Type B pancreatic cell (in vitro differentiated cells): ENCODE measurements around the gene TMEM154. TPM values are rescaled to one million over a fixed set of nuclear protein-coding genes. Genes with fewer than 3 reads are reported as not detected.

Source experiments
- DNase-seq: peaks from one replicate; pipeline ENCODE4 v3.0.0; 2021; ENCODE audit warnings: mixed read lengths; ENCODE audit not compliant: unreplicated experiment; ENCODE audit errors: extremely low spot score
- H3K27ac Mint-ChIP-seq: 2 replicates; pipeline ENCODE4 v1.8.0; 2021; ENCODE audit warnings: mild to moderate bottlenecking, mixed read lengths
- H3K27me3 Mint-ChIP-seq: 2 replicates; pipeline ENCODE4 v1.8.0; 2021; ENCODE audit warnings: mixed read lengths
- H3K36me3 Mint-ChIP-seq: 2 replicates; pipeline ENCODE4 v1.8.0; 2021; ENCODE audit warnings: mixed read lengths
- H3K4me1 Mint-ChIP-seq: one replicate; pipeline ENCODE4 v1.8.0; 2021; ENCODE audit warnings: mixed read lengths; ENCODE audit not compliant: unreplicated experiment
- H3K4me3 Mint-ChIP-seq: 2 replicates; pipeline ENCODE4 v1.8.0; 2021; ENCODE audit warnings: mild to moderate bottlenecking, mixed read lengths
- H3K9me3 Mint-ChIP-seq: 2 replicates; pipeline ENCODE4 v1.8.0; 2021; ENCODE audit warnings: mixed read lengths
- total RNA-seq: library from RNA; stranded (reverse); gene quantifications from 2 replicates; pipeline ENCODE4 v1.2.1, GENCODE V29; 2021; ENCODE audit warnings: low replicate concordance
- TF ChIP-seq, protein P1 (sequence below): fragments of 200-600 bp; sonication (generic); conservative IDR thresholded peaks from 2 replicates; pipeline ENCODE4 v1.5.0; 2021; ENCODE audit warnings: antibody characterized with exemption, mild to moderate bottlenecking

TMEM154 gene
- total RNA-seq, 1 donor from 2014 or later = 11.1 TPM

DNA sequence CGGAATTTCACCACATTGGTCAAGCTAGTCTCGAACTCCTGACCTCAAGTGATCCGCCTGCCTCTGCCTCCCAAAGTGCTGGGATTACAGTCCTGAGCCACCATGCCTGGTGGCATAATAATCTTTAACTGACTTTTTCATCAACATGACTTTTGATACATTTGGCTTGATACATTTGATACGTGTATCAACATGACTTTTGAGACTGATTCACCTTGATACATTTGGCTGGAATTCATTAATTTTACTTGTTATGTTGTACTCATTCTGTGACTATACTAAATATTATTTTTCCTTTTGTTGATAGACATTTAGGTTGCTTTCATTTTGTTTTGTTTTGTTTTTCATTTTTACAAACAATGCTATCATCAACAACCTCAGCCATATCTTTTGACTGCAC lies 6.3 kb downstream of the TMEM154 start:
- H3K27me3 Mint-ChIP-seq = peaks cover 7% of the 10 kb centered on the region
- H3K9me3 Mint-ChIP-seq = no peaks in the 10 kb centered on the region

DNA sequence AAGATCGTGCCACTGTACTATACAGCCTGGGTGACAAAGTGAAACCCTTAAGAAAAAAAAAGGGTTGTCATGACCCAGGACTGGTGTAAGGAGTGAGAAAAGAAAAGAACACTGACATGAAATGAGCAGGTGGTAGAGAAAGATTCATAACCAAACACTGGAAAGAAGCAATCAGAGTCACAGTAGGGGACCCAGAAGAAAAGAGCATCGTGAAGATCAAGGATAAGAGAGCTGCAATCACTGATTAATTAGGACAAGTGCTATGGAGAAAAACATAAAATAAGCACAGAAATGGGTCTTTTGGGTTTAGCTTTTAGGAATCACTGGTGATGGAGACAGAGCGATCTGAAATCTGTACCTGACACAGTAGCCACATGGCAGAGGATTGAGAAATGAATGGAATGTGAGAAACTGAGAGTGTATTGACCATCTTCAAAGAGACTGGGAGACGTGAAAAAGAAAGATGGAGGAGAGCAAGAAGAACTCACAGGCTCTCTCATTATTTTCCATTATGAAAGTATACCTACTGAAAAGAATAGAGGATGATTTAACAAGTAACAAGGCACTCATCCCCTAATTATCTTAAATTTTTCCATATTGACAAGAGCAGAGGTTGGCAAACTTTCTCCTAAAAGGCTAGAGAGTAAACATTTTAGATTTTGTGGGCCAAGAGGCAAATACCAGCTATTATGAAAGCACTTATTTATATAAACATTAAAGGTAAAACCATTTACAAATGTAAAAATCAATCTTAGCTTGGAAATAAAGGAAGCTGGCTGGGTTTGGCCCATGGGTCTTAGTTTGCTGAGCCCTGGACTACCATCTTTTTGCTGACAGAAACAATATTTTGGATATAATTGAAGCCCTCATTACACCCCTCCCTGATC lies 7.3 kb downstream of the TMEM154 start:
- Mint-ChIP-seq H3K27me3 (no peaks in the 10 kb centered on the region), H3K27ac (no peak overlapping the region), H3K4me1 (peaks cover 3% of the 10 kb centered on the region), H3K36me3 (no peaks in the 10 kb centered on the region), H3K4me3 (no peak overlapping the region), H3K9me3 (no peaks in the 10 kb centered on the region)
- no peak for DNase-seq
- TF ChIP-seq, protein P1, sequence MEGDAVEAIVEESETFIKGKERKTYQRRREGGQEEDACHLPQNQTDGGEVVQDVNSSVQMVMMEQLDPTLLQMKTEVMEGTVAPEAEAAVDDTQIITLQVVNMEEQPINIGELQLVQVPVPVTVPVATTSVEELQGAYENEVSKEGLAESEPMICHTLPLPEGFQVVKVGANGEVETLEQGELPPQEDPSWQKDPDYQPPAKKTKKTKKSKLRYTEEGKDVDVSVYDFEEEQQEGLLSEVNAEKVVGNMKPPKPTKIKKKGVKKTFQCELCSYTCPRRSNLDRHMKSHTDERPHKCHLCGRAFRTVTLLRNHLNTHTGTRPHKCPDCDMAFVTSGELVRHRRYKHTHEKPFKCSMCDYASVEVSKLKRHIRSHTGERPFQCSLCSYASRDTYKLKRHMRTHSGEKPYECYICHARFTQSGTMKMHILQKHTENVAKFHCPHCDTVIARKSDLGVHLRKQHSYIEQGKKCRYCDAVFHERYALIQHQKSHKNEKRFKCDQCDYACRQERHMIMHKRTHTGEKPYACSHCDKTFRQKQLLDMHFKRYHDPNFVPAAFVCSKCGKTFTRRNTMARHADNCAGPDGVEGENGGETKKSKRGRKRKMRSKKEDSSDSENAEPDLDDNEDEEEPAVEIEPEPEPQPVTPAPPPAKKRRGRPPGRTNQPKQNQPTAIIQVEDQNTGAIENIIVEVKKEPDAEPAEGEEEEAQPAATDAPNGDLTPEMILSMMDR = no peak

More for the DNA sequence above, 6.3 kb downstream of the TMEM154 start:
- TF ChIP-seq, protein P1 = no peak
- H3K4me1 Mint-ChIP-seq = peaks cover 3% of the 10 kb centered on the region
- H3K36me3 Mint-ChIP-seq = no peaks in the 10 kb centered on the region
- H3K4me3 Mint-ChIP-seq = no peak overlapping the region
- no peak overlapping the region for H3K27ac Mint-ChIP-seq
- no peak for DNase-seq

DNA sequence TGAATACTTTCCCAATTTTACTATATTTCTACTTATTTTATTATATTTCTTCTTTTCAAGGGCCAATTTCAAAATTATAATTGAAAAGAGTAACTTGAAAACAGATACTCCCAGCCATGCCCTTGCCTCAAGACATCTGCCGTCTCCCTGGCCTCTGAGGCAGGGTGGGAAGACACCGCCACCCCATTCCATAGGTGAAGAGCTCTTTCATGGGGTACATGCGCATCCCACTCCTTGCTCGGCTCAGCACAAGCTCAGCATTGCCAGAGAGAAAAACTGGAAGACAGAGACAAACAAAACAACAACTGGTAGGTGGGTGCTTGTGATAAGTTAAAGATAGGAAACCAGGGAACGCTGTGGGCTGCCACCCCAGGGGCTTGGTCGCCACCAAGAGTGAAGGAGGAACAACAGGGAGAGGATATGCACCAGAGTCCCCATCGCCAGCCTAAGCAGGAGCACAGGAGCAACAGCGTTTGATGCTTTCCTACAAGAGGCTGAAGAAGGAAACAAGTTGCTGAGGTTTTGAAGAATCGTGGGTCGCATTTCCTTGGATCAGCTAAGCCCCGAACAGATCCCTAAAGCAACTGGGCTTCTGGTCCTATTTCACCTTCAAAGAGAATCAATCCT lies 11.3 kb downstream of the TMEM154 start:
- no peaks in the 10 kb centered on the region for H3K9me3 Mint-ChIP-seq
- DNase-seq = no peak
- TF ChIP-seq, protein P1 = no peak
- H3K4me3 Mint-ChIP-seq = no peak overlapping the region
- no peak overlapping the region for H3K27ac Mint-ChIP-seq
- H3K27me3 Mint-ChIP-seq = no peaks in the 10 kb centered on the region
- no peaks in the 10 kb centered on the region for H3K36me3 Mint-ChIP-seq
- H3K4me1 Mint-ChIP-seq = peaks cover 3% of the 10 kb centered on the region

DNA sequence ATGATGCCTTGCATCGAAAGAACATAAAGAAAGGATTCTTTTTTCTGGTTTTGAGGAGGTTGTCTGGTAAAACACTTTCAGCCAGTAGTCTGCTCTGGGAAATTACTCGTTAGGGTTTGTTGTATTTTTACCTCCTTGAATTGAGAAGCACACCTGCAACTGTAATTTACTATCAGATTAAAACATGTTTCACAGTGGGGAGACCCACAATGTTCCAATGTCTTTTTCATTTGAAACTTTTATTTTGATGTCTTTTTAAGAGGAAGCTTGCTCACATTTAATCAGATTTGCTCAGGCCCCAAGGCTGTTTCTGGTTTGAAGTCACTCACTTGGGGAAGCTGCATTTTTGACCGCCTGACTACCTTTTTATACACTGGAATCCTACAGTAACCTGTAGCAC lies 12.0 kb downstream of the TMEM154 start:
- H3K4me3 Mint-ChIP-seq = no peak overlapping the region
- H3K9me3 Mint-ChIP-seq = no peaks in the 10 kb centered on the region
- DNase-seq = no peak

DNA sequence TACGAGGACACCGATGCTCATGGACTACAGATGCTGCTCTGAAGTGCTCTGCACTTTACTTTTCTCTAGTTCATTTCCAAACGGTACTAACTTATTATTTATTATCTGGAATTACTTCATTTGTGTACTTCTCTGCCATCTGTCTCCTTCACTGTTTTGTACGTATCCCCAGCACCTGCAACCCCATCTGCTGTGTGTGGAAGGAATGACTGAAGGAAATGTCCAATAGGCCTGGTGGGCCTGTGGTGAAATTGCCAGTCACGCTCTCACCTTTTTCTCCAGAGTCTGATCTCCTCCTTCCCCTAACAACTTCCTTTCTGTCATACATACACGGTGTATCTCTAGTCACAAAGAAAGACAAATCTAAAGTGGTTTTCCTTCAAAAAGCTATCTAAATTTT lies 12.9 kb downstream of the TMEM154 start:
- Mint-ChIP-seq H3K4me3 (no peak overlapping the region), H3K4me1 (peaks cover 5% of the 10 kb centered on the region), H3K36me3 (no peaks in the 10 kb centered on the region), H3K27me3 (no peaks in the 10 kb centered on the region), H3K9me3 (no peaks in the 10 kb centered on the region), H3K27ac (no peak overlapping the region)
- TF ChIP-seq, protein P1 = no peak
- DNase-seq = no peak

More for the DNA sequence above, 12.0 kb downstream of the TMEM154 start:
- Mint-ChIP-seq H3K27ac (no peak overlapping the region), H3K27me3 (no peaks in the 10 kb centered on the region), H3K4me1 (peaks cover 8% of the 10 kb centered on the region), H3K36me3 (no peaks in the 10 kb centered on the region)
- TF ChIP-seq, protein P1 = no peak
